ENCODE measurements around the gene ARHGAP9.

The ARHGAP9 gene

DNA sequence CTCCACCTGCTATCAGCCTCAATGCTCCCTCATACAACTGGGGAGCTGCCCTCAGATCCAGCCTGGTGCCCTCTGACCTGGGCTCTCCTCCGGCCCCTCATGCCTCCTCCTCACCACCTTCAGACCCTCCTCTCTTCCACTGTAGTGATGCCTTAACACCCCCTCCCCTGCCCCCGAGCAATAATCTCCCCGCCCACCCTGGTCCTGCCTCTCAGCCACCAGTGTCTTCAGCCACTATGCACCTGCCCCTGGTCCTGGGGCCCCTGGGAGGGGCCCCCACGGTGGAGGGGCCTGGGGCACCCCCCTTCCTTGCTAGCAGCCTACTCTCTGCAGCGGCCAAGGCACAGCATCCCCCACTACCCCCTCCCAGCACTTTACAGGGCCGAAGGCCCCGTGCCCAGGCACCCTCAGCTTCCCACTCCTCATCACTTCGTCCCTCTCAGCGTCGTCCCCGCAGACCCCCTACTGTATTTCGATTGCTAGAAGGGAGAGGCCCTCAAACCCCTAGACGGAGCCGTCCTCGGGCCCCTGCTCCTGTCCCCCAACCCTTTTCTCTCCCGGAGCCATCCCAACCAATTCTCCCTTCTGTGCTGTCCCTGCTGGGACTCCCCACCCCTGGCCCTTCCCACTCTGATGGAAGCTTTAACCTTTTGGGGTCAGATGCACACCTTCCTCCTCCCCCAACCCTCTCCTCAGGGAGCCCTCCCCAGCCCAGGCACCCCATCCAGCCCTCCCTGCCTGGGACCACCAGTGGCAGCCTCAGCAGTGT lies 46.1 kb upstream of the ARHGAP9 start:
- Histone ChIP-seq H3K9me3 (no peaks in the 10 kb centered on the region), H3K4me1 (peaks cover 14% of the 10 kb centered on the region), H3K4me3 (ENCODE audit: low read depth, low read length) (no peak overlapping the region), H3K27me3 (no peaks in the 10 kb centered on the region), H3K36me3 (peaks cover 46% of the 10 kb centered on the region)
- TF ChIP-seq, protein P1, sequence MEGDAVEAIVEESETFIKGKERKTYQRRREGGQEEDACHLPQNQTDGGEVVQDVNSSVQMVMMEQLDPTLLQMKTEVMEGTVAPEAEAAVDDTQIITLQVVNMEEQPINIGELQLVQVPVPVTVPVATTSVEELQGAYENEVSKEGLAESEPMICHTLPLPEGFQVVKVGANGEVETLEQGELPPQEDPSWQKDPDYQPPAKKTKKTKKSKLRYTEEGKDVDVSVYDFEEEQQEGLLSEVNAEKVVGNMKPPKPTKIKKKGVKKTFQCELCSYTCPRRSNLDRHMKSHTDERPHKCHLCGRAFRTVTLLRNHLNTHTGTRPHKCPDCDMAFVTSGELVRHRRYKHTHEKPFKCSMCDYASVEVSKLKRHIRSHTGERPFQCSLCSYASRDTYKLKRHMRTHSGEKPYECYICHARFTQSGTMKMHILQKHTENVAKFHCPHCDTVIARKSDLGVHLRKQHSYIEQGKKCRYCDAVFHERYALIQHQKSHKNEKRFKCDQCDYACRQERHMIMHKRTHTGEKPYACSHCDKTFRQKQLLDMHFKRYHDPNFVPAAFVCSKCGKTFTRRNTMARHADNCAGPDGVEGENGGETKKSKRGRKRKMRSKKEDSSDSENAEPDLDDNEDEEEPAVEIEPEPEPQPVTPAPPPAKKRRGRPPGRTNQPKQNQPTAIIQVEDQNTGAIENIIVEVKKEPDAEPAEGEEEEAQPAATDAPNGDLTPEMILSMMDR (IDR thresholded peaks at IDR 0.05; ENCODE audit: low read depth, low read length) = no peak
- DNase-seq = no peak

DNA sequence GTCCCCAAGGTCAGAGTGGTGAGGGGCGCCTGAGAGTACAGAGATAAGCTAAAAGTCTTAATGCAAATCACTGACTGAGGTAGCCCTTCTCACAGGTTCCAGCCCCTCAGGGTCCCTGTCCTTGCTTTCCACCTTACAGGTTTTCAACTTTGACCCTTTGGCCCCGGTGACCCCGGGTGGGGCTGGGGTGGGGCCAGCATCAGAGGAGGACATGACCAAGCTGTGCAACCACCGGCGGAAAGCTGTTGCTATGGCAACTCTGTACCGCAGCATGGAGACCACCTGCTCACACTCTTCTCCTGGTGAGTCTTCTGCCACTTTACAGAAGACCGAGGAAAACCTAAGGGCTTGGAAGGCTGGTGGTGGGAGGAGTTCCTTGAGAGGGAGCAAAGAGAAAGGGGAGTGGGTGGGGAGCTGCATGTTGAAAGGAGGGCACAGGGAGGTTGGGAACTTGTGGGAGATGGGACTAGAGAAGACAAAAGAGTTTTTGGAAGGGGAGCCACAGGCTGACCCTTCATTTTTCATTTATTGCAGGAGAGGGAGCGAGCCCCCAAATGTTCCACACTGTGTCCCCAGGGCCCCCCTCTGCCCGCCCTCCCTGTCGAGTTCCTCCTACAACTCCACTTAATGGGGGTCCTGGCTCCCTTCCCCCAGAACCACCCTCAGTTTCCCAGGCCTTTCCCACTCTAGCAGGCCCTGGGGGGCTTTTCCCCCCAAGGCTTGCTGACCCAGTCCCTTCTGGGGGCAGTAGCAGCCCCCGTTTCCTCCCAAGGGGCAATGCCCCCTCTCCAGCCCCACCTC lies 45.3 kb upstream of the ARHGAP9 start:
- Histone ChIP-seq H3K4me3 (ENCODE audit: low read depth, low read length) (peak overlapping the region; percentile 92; the same call in 1 of the 2 replicates), H3K4me1 (peaks cover 14% of the 10 kb centered on the region), H3K9me3 (no peaks in the 10 kb centered on the region), H3K36me3 (peaks cover 39% of the 10 kb centered on the region), H3K27me3 (no peaks in the 10 kb centered on the region)
- DNase-seq = no peak
- TF ChIP-seq, protein P1 (IDR thresholded peaks at IDR 0.05; ENCODE audit: low read depth, low read length) = no peak

DNA sequence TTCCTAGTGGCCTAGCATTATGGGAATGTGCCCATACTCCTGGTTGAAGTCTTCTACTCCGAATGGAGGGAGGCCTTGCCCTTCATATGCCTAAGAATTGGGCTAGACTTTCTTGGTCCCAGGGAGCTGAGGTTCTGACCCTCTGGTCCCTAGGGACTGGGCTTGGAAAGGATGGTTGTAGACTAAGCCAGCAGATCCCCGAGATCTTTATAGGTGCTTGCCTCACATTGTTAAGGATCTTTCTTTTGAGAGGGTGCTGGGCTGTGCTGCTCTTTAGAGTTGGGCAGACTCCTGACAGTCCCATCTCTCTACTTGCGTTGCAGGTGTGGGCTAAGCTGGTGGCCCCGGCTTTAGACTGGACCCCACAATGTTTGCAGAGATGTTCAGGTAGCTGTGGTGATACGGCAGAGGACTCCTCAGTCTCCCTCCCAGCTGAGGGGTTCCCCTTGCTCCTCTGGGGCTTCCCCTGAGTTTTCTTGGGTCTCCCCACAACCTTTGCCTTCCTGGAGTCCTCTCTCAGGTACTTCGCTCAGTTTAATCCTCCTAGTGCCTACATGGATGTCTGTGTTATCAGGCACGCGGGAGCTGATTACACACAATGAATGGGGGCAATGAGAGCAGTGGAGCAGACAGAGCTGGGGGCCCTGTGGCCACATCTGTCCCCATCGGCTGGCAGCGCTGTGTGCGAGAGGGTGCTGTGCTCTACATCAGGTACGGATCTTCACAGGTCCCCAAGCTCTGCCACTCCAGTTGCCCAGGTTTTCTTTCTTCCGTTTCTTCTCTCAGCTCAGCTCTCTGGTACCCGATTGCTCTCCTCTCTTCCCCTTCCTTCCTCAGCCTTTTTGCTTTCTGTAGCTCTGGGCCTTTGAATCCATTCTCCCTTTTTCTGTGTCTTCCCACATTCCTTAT lies 44.3 kb upstream of the ARHGAP9 start:
- H3K27me3 ChIP-seq = no peaks in the 10 kb centered on the region
- H3K36me3 ChIP-seq = peaks cover 33% of the 10 kb centered on the region
- TF ChIP-seq, protein P1 (IDR thresholded peaks at IDR 0.05; ENCODE audit: low read depth, low read length) = no peak
- H3K9me3 ChIP-seq = no peaks in the 10 kb centered on the region
- no peak for DNase-seq
- peak overlapping the region; percentile 92 for H3K4me3 ChIP-seq (ENCODE audit: low read depth, low read length)
- H3K4me1 ChIP-seq = peaks cover 16% of the 10 kb centered on the region

DNA sequence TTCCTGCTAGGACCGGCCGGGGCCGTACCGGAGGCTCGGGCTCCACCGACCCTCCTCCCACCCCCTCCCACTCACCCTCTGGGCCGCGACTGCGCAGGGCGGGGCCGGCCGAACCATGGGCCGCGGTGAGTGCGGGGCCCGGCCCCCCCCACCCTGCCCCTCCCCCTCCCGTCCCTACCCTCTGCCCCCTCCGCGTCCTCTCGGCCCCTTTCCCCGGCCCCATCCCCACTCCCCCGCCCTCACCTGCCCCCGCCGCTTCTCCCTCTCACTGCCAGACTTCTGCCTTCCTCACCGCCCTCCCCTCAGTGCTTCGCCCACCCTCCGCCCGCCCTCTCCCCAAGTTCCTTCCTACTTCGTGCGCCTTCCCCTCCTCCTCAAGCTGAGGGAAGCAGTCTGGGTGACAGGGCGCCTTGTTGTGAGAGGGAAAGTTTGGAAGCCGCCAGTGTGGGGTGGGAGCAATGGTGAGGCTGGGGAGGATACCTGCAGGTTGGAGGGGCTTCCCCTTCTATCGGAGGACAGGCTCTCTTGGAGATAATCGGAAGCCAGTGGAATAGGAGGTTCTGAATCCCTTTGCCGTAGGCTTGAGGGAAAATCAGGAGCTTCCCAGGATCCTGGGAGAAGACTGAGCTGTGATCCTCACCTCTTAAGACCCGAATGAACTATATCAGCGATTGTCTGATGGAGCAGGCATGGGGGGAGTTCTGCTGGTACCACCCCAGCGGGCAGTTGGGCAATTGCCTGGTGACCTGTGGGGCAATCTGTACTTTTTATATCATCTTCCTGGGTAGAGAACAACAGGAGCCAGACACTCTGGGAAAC lies 43.4 kb upstream of the ARHGAP9 start:
- peak overlapping the region; percentile 92 for H3K4me3 ChIP-seq (ENCODE audit: low read depth, low read length)
- H3K27me3 ChIP-seq = no peaks in the 10 kb centered on the region
- H3K4me1 ChIP-seq = peaks cover 17% of the 10 kb centered on the region
- peaks cover 34% of the 10 kb centered on the region for H3K36me3 ChIP-seq
- TF ChIP-seq, protein P1 (IDR thresholded peaks at IDR 0.05; ENCODE audit: low read depth, low read length) = no peak
- H3K9me3 ChIP-seq = no peaks in the 10 kb centered on the region
- DNase-seq = peak; percentile 50

DNA sequence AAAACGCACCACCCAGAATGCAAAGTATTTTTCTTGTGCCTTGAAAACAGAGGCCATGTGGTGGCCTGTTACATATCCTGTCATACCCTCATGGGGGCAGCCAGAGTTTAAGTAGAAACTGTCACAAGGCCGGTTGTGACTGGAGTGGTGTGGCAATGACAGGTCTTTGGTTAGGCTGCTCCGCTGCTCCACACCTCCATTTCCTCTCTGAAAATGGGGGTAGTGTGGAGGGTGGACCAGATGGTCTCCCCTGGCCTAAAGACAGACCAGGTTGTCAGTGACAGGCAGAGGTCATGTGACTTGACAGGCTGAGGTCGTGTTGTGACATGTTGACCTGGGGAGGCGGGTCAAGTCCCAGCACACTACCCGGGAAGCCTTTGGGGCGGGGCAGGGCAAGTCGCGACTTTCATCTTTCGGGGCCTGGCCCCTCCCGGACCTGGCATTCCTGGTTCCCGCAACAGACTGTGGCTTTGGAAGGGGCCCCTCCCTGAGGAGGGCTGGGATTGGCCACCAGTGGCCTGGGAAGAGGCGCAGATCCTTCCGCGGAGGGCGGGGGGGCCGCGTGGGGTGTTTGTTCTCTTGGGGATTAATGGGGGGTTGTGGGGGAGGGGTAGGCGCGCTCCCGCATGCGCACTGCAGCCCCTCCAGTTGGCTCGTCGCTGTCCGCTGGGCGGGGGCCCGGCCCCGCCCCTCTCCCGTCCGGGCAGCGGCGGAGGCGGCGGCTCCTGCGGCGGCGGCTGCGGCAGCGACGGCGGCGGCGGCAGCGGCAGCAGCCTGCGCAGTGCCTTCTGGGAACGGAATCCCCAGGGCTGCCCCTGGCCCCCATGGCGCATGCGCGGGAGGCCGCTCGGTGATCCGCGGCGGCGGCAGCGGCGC lies 42.6 kb upstream of the ARHGAP9 start, which contains the start of gene MBD6:
Gene MBD6 (plus strand): TSS at position 814 of the 876 bp plus-strand sequence. CDS start 1,480 bp downstream, outside the sequence.
- peaks cover 35% of the 10 kb centered on the region for H3K36me3 ChIP-seq
- no peaks in the 10 kb centered on the region for H3K27me3 ChIP-seq
- peak within 1 kb of the TSS; percentile 92 for H3K4me3 ChIP-seq (ENCODE audit: low read depth, low read length)
- peak; percentile 93 for DNase-seq
- TF ChIP-seq, protein P1 (IDR thresholded peaks at IDR 0.05; ENCODE audit: low read depth, low read length) = no peak
- H3K4me1 ChIP-seq = peaks cover 17% of the 10 kb centered on the region
- no peaks in the 10 kb centered on the region for H3K9me3 ChIP-seq
